Lung (tissue), 12 donors: ENCODE data around the gene TMTC3. TPM values are rescaled to one million over a fixed set of nuclear protein-coding genes. Genes with fewer than 3 reads are reported as not detected.

ENCODE experiments used
- ATAC-seq: fragments of 200-7000 bp; cut with Tn5 transposase; one replicate; pipeline ENCODE4 v1.9.1; 2020; ENCODE audit warnings: moderate number of reproducible peaks; ENCODE audit not compliant: insufficient read depth, low FRiP score
- DNase-seq, 3 donors: peaks; one replicate each; pipeline ENCODE4 v3.0.0-alpha.2; 2013 to 2017
- H3K27ac ChIP-seq, 2 donors: one replicate each; pipeline ENCODE4 v1.5.1; 2013; ENCODE audit warnings: mild to moderate bottlenecking in 2 of 2, moderate library complexity in 2 of 2, control low read depth in 1 of 2, inconsistent platforms in 1 of 2, low read depth in 1 of 2, low read length in 1 of 2
- H3K27me3 ChIP-seq, 3 donors: one replicate each; pipeline ENCODE4 v1.5.1; 2013; ENCODE audit warnings: low read length in 2 of 3; ENCODE audit not compliant: control insufficient read depth in 3 of 3, insufficient read depth in 3 of 3
- H3K36me3 ChIP-seq, 4 donors: one replicate each; pipeline ENCODE4 v1.5.1; 2013; ENCODE audit warnings: low read length in 4 of 4, mild to moderate bottlenecking in 1 of 4, moderate library complexity in 1 of 4; ENCODE audit not compliant: control insufficient read depth in 4 of 4, insufficient read depth in 4 of 4
- H3K4me1 ChIP-seq, 5 donors: one replicate each; pipeline ENCODE4 v1.5.1; 2013; ENCODE audit warnings: low read length in 5 of 5, mild to moderate bottlenecking in 2 of 5, moderate library complexity in 1 of 5; ENCODE audit not compliant: control insufficient read depth in 5 of 5, insufficient read depth in 5 of 5
- H3K4me3 ChIP-seq: one replicate; pipeline ENCODE4 v1.5.1; 2013; ENCODE audit warnings: mild to moderate bottlenecking, control low read depth, moderate library complexity
- H3K9ac ChIP-seq, 2 donors: one replicate each; pipeline ENCODE4 v1.5.1; 2013; ENCODE audit warnings: low read length in 2 of 2, control low read depth in 1 of 2; ENCODE audit not compliant: insufficient read depth in 1 of 2
- H3K9me3 ChIP-seq, 4 donors: one replicate each; pipeline ENCODE4 v1.5.1; 2013; ENCODE audit warnings: low read length in 3 of 4, mild to moderate bottlenecking in 1 of 4, moderate library complexity in 1 of 4; ENCODE audit not compliant: control insufficient read depth in 4 of 4, insufficient read depth in 3 of 4
- CTCF ChIP-seq: IDR thresholded peaks from 2 replicates; pipeline ENCODE4 v1.5.1; 2012; ENCODE audit warnings: mild to moderate bottlenecking; ENCODE audit errors: control extremely low read depth, extremely low read depth
- WGBS, 2 donors: extraction: QIAGEN DNeasy Blood & Tissue Kit; methylation state at CpG; one replicate each; pipeline ENCODE4 v1.1.7; 2013; 5-methylcytosine and 5-hydroxymethylcytosine counted together
- polyA plus RNA-seq, 2 donors: library from polyadenylated mRNA; stranded (reverse); fragments of 200-250 nt; gene quantifications; one replicate each; pipeline ENCODE4 v1.2.1, GENCODE V29; 2013
- total RNA-seq, 2 donors: library from RNA; depleted of rRNA in 1 of 2; stranded (reverse); fragments of >200 nt in 1 of 2; gene quantifications; one replicate each; pipeline ENCODE4 v1.2.1, GENCODE V29; 2014 to 2021
- donor health status: control.
- donor health status: control.
- donor health status: Bipolar disorder and iron deficiency.
- donor health status: healthy.
- donor health status: DM: yes; HTN: yes; CAD: no.

Gene TMTC3
- total and polyA plus RNA-seq, 4 donors: 3.4 to 36.2 (median 10.8) TPM

- no peak for DNase-seq
- no peak for TF ChIP-seq CTCF
- H3K9me3 ChIP-seq: peaks cover 0 to 5% (median 3%) of the 10 kb centered on the region in 4 donors
- no peak overlapping the region for H3K9ac ChIP-seq
- peaks cover 10 to 36% (median 17%) of the 10 kb centered on the region in 4 donors for H3K36me3 ChIP-seq
- WGBS, 2 donors: 99% methylated on average over 2 of the region's 2 CpGs
- no peaks in the 10 kb centered on the region for H3K4me1 ChIP-seq
- no peaks in the 10 kb centered on the region for H3K27me3 ChIP-seq
- H3K4me3 ChIP-seq: no peak overlapping the region
- H3K27ac ChIP-seq: no peak overlapping the region
- no peak for ATAC-seq
Measured at GRCh38 chr12:88185279-88185678, 43.2 kb downstream of the TMTC3 start.

- Histone ChIP-seq H3K4me3 (no peak overlapping the region), H3K27me3 (no peaks in the 10 kb centered on the region), H3K4me1 (no peaks in the 10 kb centered on the region), H3K36me3 (peaks cover 7 to 29% (median 15%) of the 10 kb centered on the region in 4 donors), H3K9me3 (peaks cover 0 to 5% (median 3%) of the 10 kb centered on the region in 4 donors), H3K9ac (no peak overlapping the region), H3K27ac (no peak overlapping the region)
- TF ChIP-seq CTCF: no peak
- DNase-seq: no peak
- no peak for ATAC-seq
Measured at GRCh38 chr12:88185988-88186387, 43.9 kb downstream of the TMTC3 start.

- DNase-seq (no peak), ATAC-seq (no peak)
- H3K27me3 ChIP-seq: no peaks in the 10 kb centered on the region
- peaks cover 0 to 5% (median 1%) of the 10 kb centered on the region in 4 donors for H3K9me3 ChIP-seq
- no peak overlapping the region for H3K27ac ChIP-seq
- TF ChIP-seq CTCF: no peak
- WGBS, 2 donors: 94 to 98% methylated on average over 2 of the region's 2 CpGs
- H3K9ac ChIP-seq: no peak overlapping the region
- peaks cover 7 to 17% (median 10%) of the 10 kb centered on the region in 4 donors for H3K36me3 ChIP-seq
- peaks cover 0 to 6% (median 0%) of the 10 kb centered on the region in 5 donors for H3K4me1 ChIP-seq
- H3K4me3 ChIP-seq: no peak overlapping the region
Measured at GRCh38 chr12:88187571-88187970, 45.5 kb downstream of the TMTC3 start.

GRCh38 chr12:88188180-88188579, 46.1 kb downstream of the TMTC3 start:
- no peak for TF ChIP-seq CTCF
- ATAC-seq: no peak
- DNase-seq: no peak
- no peak overlapping the region for H3K9ac ChIP-seq
- no peak overlapping the region for H3K4me3 ChIP-seq
- no peak overlapping the region for H3K27ac ChIP-seq
- peaks cover 6 to 16% (median 10%) of the 10 kb centered on the region in 4 donors for H3K36me3 ChIP-seq
- H3K4me1 ChIP-seq: peaks cover 0 to 12% (median 0%) of the 10 kb centered on the region in 5 donors
- no peaks in the 10 kb centered on the region for H3K27me3 ChIP-seq
- H3K9me3 ChIP-seq: peaks cover 0 to 5% (median 1%) of the 10 kb centered on the region in 4 donors
- 80 to 88% methylated on average over 1 of the region's 1 CpG for WGBS, 2 donors
